ENCODE data around the gene MSTO1.

GRCh38 chr1:155598842-155599331 is 11.1 kb upstream of the MSTO1 start:
- TF ChIP-seq, protein P1, sequence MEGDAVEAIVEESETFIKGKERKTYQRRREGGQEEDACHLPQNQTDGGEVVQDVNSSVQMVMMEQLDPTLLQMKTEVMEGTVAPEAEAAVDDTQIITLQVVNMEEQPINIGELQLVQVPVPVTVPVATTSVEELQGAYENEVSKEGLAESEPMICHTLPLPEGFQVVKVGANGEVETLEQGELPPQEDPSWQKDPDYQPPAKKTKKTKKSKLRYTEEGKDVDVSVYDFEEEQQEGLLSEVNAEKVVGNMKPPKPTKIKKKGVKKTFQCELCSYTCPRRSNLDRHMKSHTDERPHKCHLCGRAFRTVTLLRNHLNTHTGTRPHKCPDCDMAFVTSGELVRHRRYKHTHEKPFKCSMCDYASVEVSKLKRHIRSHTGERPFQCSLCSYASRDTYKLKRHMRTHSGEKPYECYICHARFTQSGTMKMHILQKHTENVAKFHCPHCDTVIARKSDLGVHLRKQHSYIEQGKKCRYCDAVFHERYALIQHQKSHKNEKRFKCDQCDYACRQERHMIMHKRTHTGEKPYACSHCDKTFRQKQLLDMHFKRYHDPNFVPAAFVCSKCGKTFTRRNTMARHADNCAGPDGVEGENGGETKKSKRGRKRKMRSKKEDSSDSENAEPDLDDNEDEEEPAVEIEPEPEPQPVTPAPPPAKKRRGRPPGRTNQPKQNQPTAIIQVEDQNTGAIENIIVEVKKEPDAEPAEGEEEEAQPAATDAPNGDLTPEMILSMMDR (IDR thresholded peaks at IDR 0.05; ENCODE audit: insufficient read depth, low read length), result no peak
- TF ChIP-seq SPI1 (IDR thresholded peaks at IDR 0.05; ENCODE audit: borderline replicate concordance, low read depth), result no peak
- TF ChIP-seq, protein P2, sequence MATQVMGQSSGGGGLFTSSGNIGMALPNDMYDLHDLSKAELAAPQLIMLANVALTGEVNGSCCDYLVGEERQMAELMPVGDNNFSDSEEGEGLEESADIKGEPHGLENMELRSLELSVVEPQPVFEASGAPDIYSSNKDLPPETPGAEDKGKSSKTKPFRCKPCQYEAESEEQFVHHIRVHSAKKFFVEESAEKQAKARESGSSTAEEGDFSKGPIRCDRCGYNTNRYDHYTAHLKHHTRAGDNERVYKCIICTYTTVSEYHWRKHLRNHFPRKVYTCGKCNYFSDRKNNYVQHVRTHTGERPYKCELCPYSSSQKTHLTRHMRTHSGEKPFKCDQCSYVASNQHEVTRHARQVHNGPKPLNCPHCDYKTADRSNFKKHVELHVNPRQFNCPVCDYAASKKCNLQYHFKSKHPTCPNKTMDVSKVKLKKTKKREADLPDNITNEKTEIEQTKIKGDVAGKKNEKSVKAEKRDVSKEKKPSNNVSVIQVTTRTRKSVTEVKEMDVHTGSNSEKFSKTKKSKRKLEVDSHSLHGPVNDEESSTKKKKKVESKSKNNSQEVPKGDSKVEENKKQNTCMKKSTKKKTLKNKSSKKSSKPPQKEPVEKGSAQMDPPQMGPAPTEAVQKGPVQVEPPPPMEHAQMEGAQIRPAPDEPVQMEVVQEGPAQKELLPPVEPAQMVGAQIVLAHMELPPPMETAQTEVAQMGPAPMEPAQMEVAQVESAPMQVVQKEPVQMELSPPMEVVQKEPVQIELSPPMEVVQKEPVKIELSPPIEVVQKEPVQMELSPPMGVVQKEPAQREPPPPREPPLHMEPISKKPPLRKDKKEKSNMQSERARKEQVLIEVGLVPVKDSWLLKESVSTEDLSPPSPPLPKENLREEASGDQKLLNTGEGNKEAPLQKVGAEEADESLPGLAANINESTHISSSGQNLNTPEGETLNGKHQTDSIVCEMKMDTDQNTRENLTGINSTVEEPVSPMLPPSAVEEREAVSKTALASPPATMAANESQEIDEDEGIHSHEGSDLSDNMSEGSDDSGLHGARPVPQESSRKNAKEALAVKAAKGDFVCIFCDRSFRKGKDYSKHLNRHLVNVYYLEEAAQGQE (IDR thresholded peaks at IDR 0.05; ENCODE audit: insufficient replicate concordance, low read depth), result no peak
- TF ChIP-seq POLR2AphosphoS5 (IDR thresholded peaks at IDR 0.05; ENCODE audit: low read depth), result no peak
- no peak for TF ChIP-seq GABPA (IDR thresholded peaks at IDR 0.05; ENCODE audit: low read depth)

Data from HL-60 (cell line).